Activated CD8-positive, alpha-beta memory T cell treated with anti-CD3 and anti-CD28 coated beads, Interleukin-2, amount 50 U/mL, for 48 hours (primary cell): ENCODE results near the gene AKAP6.
A peak's percentile ranks its signal among the peaks of the same experiment; 100 is the strongest.
"Not testable (repeated sequence)": the region's sequence is repeated elsewhere in the genome, so short reads cannot be mapped to it uniquely, and the experiment has no call there.

ENCODE experiments used
- DNase-seq: peaks from one replicate; pipeline ENCODE4 v3.0.0-alpha.2; 2020

AKAP6 gene

DNA sequence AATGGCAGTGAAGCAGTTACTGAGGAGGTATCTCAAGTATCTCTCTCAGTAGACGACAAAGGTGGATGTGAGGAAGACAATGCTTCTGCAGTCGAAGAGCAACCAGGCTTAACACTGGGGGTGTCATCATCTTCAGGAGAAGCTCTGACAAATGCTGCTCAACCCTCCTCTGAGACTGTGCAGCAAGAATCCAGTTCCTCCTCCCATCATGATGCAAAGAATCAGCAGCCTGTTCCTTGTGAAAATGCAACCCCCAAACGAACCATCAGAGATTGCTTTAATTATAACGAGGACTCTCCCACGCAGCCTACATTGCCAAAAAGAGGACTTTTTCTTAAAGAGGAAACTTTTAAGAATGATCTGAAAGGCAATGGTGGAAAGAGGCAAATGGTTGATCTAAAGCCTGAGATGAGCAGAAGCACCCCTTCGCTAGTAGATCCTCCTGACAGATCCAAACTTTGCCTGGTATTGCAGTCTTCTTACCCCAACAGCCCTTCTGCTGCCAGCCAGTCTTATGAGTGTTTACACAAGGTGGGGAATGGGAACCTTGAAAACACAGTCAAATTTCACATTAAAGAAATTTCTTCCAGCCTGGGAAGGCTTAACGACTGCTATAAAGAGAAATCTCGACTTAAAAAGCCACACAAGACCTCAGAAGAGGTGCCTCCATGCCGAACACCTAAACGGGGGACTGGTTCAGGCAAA, 216.6 kb downstream of the AKAP6 start:
- DNase-seq = no peak

DNA sequence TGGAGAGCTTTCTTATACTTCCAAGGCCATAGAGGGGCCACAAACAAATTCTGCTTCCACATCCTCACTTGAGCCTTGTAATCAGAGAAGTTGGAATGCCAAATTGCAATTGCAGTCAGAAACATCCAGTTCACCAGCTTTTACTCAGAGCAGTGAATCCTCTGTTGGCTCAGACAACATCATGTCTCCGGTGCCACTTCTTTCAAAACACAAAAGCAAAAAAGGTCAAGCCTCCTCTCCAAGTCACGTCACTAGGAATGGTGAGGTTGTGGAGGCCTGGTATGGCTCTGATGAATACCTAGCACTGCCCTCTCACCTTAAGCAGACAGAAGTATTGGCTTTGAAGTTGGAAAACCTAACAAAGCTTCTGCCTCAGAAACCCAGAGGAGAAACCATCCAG, 217.1 kb downstream of the AKAP6 start:
- no peak for DNase-seq

DNA sequence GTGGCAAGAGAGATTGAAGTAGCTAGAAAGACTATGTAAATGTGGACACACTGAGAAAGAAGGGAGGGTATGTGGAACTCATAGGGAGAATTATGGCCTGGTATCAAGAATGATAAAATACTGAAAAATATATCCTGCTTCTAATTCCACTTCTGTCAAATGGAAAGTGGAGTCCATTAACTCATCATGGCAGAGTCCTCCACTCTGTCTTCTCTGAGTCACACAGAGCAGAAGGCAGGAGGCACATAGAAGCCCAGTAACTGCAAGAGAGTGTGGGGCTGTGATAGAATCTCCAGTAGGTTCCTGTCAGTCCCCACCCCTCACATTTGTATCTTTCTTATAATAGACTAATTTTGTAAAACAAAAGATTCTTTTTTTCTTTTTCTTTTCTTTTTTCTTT, 223.7 kb downstream of the AKAP6 start:
- no peak for DNase-seq

DNA sequence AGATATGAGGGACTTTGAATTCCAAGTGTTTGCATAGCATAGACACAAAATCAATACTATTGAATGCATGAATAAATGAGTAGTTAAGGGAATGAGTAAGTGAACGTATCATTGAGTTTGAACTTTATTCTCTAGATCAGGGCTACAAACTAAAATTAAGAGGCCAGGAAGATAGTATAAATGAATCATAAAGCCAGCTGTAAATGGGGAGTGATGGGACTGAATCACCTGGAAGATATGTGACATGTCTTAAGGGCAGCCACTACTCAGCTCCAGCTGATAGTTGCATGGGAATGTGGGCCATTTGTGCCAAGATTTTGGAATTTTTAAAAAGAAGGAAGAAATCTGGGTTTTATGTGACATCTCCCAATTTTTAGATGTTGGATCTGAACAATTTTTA, 229.9 kb downstream of the AKAP6 start:
- DNase-seq = no peak

DNA sequence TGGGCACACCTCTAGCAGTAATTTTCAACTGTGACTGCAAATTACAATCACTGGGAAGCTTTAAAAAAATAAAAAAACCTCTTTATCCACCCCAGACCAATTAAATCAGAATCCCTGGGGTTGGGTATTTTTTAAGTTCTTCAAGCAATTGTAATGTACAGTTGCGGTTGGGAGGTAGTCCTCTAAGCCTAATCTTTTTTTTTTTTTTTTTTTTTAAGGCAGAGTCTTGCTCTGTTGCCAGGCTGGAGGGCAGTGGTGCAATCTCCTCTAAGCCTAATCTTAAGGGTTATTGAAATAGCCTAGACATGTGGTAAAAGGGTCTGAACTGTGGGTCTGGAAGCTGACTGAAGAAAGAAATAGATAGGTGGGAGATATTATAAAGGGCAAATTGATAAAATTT, 230.5 kb downstream of the AKAP6 start:
- DNase-seq = no peak

DNA sequence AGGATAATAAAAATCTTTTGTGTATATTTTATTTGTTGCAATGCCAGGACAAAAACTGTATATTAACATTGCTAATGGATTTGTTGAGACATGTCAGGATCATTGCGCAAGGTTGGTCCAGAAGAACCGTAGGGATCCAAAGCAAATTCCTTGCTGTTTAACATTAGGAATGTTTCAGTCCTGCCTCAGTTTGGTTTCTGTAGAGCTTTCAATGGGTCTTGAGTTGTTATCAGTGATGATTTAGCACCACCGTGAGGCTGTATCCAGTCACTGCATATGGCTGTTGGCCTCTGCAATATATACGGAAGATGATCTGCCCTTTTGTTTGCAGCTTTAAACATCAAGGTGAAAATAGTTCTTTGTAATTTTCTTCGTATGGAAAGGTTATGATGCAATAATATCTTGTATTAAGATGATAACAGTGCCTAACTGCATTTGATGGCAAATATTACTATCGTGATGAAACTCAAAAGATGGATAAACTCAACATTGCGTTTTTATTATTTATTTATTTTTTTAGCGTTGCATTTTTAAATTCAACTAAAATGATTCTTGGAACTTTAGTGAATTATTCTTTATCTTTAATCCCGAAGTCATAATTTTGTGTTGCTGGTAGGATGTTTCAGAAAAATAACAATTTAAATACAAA, 231.2 kb downstream of the AKAP6 start:
- DNase-seq = no peak

DNA sequence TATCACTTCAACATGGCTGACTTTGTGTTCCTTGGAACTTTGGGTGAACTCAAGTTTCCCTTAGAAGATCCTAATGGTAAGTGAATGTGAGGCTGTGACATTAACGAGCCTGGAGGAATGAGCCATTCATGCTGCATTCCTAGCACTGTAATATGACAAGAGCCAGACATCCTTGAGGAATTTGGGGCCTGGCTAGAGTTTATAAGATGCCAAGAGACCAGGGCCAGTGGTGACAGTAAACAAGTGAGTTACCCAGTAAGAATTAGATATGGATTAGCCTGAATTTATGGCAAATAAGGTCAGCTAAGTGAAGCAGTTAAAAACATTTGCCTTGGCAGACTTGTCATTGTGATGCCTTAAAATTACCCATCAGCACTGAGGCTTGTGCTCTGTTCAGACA, 232.4 kb downstream of the AKAP6 start:
- DNase-seq = no peak

- no peak for DNase-seq
Measured at GRCh38 chr14:32564596-32564995, 235.5 kb downstream of the AKAP6 start.

DNA sequence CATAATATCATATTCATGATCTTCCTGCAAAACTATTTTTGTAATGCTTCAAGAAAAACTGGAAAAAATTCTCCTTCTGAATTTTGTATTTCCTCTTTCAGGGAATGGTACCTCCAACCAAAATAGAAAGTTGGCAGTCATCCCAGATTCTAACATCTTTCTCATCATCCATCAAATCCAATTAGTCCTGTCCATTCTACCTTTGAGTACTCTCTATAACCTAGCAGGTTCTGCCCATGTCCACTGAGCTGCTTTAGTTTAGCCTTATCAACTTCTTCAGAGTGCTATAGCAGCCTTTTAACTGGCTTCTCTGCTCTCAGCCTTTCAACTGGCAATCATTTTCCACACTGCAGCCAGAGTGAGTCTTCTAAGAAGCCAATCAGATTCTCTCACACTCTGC, 236.2 kb downstream of the AKAP6 start:
- no peak for DNase-seq

DNA sequence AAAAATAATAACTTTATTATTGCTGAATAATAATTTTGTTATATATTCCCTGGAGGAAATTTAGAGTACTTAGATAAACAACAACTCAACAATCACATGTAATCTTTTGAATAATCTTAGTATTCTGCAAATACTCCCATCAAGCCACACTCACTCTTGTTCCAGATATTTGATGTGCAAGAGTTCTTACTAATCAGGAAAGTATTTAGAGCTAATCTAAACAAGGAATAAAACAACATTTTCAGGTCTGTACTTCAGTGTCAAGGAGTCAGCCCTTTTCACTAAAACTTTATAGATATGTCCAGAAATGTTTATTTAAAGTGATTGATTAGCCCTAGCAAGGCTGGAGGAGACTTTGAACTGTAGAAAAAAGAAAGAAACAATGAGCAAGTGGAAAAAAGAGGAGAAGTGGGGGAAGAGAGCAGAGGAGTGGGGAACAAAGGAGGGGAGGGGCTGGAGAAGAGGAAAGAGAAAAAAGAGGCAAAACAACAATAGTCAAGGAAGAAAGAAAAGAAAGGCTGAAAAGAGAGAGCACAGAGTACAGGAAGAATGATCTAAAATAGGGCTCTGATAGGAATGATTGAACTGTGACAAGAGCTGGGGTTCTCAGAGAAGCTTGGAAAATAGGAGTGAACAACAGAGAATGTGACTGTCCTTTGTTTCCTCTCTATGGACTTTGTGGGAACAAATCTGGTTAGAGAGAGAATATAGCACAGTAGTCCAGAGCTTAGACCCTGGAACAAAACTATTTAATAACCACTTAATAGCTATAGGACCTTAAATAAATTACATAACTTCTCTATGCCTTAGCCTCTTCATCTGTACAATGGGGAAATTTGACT, 238.7 kb downstream of the AKAP6 start:
- no peak for DNase-seq

DNA sequence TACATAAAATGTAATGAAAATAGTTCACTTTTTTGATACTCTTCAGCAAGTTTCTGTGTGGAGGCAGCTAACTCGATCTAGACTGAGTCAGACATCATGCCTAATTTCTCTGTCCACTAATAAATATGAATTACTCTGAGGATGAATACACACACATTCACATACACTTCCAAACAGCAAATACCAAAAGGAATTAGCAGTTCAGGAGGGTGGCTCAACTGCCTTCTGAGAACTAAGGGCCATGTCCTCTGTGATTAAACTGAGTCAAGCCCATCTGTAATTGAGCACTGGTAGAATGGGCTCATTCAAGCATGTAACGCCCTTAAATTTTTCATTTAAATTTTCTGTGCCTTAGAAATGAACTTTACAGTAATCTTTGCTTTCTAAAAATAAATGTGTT, 242.5 kb downstream of the AKAP6 start:
- no peak for DNase-seq

GRCh38 chr14:32571995-32572866, 243.1 kb downstream of the AKAP6 start:
- no peak for DNase-seq

GRCh38 chr14:32572867-32573150, 243.7 kb downstream of the AKAP6 start:
- no peak for DNase-seq

- DNase-seq = no peak
Measured at GRCh38 chr14:32574269-32574668, 245.2 kb downstream of the AKAP6 start.

GRCh38 chr14:32576088-32576795, 247.1 kb downstream of the AKAP6 start:
- DNase-seq = peak; percentile 52

GRCh38 chr14:32576977-32577376, 247.9 kb downstream of the AKAP6 start:
- no peak for DNase-seq

- no peak for DNase-seq
Measured at GRCh38 chr14:32578181-32578580, 249.1 kb downstream of the AKAP6 start.

DNA sequence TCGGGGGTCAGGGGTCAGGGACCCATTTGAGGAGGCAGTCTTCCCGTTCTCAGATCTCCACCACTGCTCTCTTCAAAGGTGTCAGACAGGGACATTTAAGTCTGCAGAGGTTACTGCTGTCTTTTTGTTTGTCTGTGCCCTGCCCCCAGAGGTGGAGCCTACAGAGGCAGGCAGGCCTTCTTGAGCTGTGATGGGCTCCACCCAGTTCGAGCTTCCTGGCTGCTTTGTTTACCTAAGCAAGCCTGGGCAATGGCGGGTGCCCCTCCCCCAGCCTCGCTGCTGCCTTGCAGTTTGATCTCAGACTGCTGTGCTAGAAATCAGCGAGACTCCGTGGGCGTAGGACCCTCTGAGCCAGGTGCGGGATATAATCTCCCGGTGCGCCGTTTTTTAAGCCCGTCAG, 254.3 kb downstream of the AKAP6 start:
- DNase-seq = not testable (repeated sequence)

DNA sequence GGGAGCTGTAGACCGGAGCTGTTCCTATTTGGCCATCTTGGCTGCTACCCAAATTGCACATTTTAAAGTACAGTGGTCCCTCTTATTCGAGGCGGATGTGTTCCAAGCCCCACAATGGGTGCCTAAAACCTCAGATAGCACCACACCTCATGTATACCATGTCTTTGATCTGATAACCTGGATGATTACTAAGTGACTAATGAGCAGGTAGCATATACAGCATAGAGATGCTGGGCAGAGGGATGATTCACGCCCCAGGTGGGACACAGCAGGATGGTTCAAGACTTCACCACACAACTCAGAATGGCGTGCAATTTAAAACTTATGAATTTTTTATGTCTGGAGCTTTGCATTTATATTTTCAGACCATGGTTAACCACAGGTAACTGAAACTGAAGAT, 255.0 kb downstream of the AKAP6 start:
- no peak for DNase-seq

DNA sequence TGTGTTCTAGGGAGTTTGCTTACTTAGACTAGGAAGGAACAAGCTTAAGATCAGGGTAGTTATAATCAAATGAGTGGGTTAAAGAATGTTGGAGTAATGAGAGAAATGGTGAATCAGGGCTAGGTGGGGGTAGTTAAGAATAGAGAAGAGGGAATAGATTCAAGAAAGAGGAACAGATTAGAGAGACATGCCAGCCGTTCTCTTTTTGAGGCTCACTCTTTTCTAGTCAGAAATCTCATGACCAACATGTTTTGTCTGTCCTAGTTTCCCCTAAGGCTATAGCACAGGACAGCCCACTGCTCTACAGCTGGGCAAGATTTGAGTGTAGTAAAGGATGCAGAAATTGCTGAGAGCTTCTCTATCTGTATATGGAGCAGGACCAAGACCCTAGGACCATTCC, 258.4 kb downstream of the AKAP6 start:
- DNase-seq = no peak

DNA sequence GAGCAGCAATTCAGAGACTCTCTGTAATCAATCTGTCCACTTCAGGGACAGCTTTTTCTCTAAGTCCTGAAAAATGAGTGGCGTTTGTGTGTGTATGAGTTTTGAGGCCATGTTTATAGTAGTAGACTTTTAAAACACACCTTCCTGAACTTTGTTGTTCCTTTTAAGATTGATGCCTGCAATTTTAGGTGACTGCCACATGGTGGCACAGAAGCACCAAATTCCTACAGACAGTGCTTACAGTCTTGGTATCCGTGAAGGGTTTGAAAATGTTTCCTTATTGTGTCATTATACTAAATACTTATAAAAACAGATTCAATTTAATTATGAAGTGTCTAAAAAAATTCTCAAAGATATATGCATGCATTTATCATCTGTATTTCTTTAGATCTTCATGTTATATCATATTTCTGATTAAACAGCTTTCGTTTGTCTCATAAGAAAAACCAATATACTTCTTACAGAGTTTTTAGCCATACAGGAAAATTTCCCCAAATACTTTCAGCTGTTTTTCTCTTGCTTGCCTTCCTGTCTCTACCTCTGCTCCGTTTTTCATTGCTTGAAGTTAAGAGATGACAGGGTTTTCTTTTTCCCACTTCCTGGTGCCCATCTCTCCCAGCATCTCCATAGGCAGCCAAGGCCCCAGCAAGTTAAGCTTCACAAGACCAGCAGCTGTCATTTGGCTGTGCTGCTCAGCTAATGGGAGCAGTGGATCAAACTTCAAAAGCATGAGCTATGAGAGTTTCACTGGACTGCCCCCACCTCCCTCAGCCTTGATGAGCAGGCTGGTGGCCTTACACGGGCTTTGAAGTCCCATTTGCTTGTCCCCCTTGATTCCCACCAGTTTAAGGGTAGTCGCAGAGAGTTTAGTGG, 259.6 kb downstream of the AKAP6 start:
- DNase-seq = no peak

- no peak for DNase-seq
Measured at GRCh38 chr14:32590157-32590556, 261.1 kb downstream of the AKAP6 start.
